SK-N-SH treated with all-trans-retinoic acid at 6 μM for 48 hours (cell line): ENCODE measurements around the gene ISYNA1.
A peak's percentile ranks its signal among the peaks of the same experiment; 100 is the strongest.

Experiments used
- ATAC-seq: fragments of 200-7000 bp; cut with Tn5 transposase; 3 replicates; pipeline ENCODE4 v1.9.1; 2020; ENCODE audit warnings: mild to moderate bottlenecking, moderate library complexity
- ARNTL ChIP-seq: fragments of 450-650 bp; formaldehyde crosslinking; IDR thresholded peaks from 2 replicates; pipeline ENCODE4 v1.5.0; 2020; ENCODE audit warnings: low read depth, mild to moderate bottlenecking, moderate library complexity, borderline replicate concordance
- BACH2 ChIP-seq: fragments of 250-450 bp; sonication (Bioruptor Pico); IDR thresholded peaks from 2 replicates; pipeline ENCODE4 v1.9.0; 2021; ENCODE audit warnings: mild to moderate bottlenecking, borderline replicate concordance
- CSDC2 ChIP-seq: fragments of 250-450 bp; sonication (Bioruptor Pico); IDR thresholded peaks from 2 replicates; pipeline ENCODE4 v1.5.0; 2020; ENCODE audit warnings: mild to moderate bottlenecking, moderate library complexity
- CSRNP3 ChIP-seq: fragments of 250-450 bp; sonication (Bioruptor Pico); IDR thresholded peaks from 2 replicates; pipeline ENCODE4 v1.5.1; 2021; ENCODE audit warnings: mild to moderate bottlenecking, moderate library complexity
- ESRRG ChIP-seq: fragments of 250-450 bp; sonication (Bioruptor Pico); IDR thresholded peaks from 2 replicates; pipeline ENCODE4 v1.6.1; 2021; ENCODE audit warnings: mild to moderate bottlenecking
- GLIS3 ChIP-seq: fragments of 250-450 bp; sonication (Bioruptor Pico); IDR thresholded peaks from 2 replicates; pipeline ENCODE4 v1.5.0; 2020; ENCODE audit warnings: mild to moderate bottlenecking, moderate library complexity
- ISL1 ChIP-seq: fragments of 250-450 bp; sonication (Bioruptor Pico); IDR thresholded peaks from 2 replicates; pipeline ENCODE4 v2.1.2; 2022; ENCODE audit warnings: mild to moderate bottlenecking, moderate library complexity
- OSR1 ChIP-seq: fragments of 250-450 bp; sonication (Bioruptor Pico); IDR thresholded peaks from 2 replicates; pipeline ENCODE4 v1.8.0; 2022; ENCODE audit warnings: moderate library complexity, mild to moderate bottlenecking, inconsistent platforms
- TCF4 ChIP-seq: fragments of 250-450 bp; sonication (Bioruptor Pico); IDR thresholded peaks from 2 replicates; pipeline ENCODE4 v1.8.0; 2021; ENCODE audit warnings: mild to moderate bottlenecking, moderate library complexity, borderline replicate concordance
- ZC3H10 ChIP-seq: fragments of 250-450 bp; sonication (Bioruptor Pico); IDR thresholded peaks from 2 replicates; pipeline ENCODE4 v1.5.1; 2021; ENCODE audit warnings: mild to moderate bottlenecking, moderate library complexity
- ZFP3 ChIP-seq: fragments of 250-450 bp; sonication (Bioruptor Pico); IDR thresholded peaks from 2 replicates; pipeline ENCODE4 v1.5.0; 2020; ENCODE audit warnings: mild to moderate bottlenecking, moderate library complexity
- ZFP30 ChIP-seq: fragments of 450-650 bp; formaldehyde crosslinking; IDR thresholded peaks from 2 replicates; pipeline ENCODE4 v1.5.0; 2022; ENCODE audit warnings: mild to moderate bottlenecking, moderate library complexity
- ZNF565 ChIP-seq: fragments of 450-650 bp; formaldehyde crosslinking; conservative IDR thresholded peaks from 2 replicates; pipeline ENCODE4 v1.5.0; 2020; ENCODE audit warnings: low read depth, mild to moderate bottlenecking, moderate library complexity
- ZNF70 ChIP-seq: fragments of 450-650 bp; formaldehyde crosslinking; IDR thresholded peaks from 2 replicates; pipeline ENCODE4 v1.5.0; 2020; ENCODE audit warnings: mild to moderate bottlenecking, moderate library complexity
- ZNF8 ChIP-seq: fragments of 450-650 bp; formaldehyde crosslinking; IDR thresholded peaks from 2 replicates; pipeline ENCODE4 v1.5.0; 2020; ENCODE audit warnings: mild to moderate bottlenecking, moderate library complexity
- TF ChIP-seq, protein P1 (sequence below): fragments of 250-450 bp; sonication (Bioruptor Pico); IDR thresholded peaks from 2 replicates; pipeline ENCODE4 v1.8.0; 2021; ENCODE audit warnings: low read depth, mild to moderate bottlenecking, moderate library complexity, borderline replicate concordance
- TF ChIP-seq, protein P2 (sequence below): fragments of 250-450 bp; sonication (Bioruptor Pico); IDR thresholded peaks from 2 replicates; pipeline ENCODE4 v1.5.0; 2020; ENCODE audit warnings: mild to moderate bottlenecking, moderate library complexity
- TF ChIP-seq, protein P3 (sequence below): fragments of 250-450 bp; sonication (Bioruptor Pico); IDR thresholded peaks from 2 replicates; pipeline ENCODE4 v1.5.1; 2020; ENCODE audit warnings: low read depth, mild to moderate bottlenecking, moderate library complexity

The ISYNA1 gene

DNA sequence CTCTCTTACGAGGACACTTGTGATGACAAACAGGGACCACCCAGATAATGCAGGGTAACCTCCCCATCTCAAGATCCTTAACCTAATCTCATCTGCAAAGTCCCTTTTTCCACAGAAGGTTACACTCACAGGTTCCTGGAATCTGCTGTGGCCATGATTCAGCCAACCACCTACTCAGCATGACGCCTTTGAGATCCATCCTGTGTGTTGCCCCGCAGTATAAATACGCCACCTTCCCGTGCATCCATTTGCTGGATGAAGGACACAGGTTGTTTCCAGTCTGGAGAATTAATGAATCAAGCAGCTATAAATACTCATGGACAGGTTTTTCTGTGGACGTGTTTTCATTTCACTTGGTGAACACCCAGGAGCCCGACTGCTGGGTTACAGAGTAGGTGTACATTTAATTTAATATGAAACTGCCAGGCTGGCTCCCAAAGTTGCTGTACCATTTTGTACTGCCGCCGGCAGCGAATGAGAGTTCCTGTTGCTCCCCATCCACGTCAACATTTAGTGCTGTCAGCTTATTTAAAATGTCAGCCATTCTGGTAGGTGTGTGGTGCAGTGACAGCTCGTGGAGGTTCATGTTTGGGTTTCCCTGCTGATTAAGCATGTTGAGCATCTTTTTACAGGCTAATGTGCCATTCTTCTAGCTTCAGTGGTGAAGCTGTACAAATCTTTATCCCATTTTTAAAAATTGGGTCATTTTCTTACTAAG lies 43.7 kb upstream of the ISYNA1 start:
- no peak for TF ChIP-seq ZNF8 (CRISPR knock-in tag)
- TF ChIP-seq CSRNP3, result no peak
- no peak for TF ChIP-seq ESRRG (CRISPR knock-in tag)
- TF ChIP-seq BACH2 (CRISPR knock-in tag), result no peak
- TF ChIP-seq ISL1 (CRISPR knock-in tag), result no peak
- no peak for TF ChIP-seq GLIS3 (CRISPR knock-in tag)
- TF ChIP-seq ZFP3 (CRISPR knock-in tag), result no peak
- ATAC-seq, result no peak

- peak; percentile 54 for ATAC-seq
- no peak for TF ChIP-seq BACH2 (CRISPR knock-in tag)
- TF ChIP-seq ZNF565 (CRISPR knock-in tag), result no peak
- TF ChIP-seq ZC3H10 (CRISPR knock-in tag), result no peak
- TF ChIP-seq TCF4 (CRISPR knock-in tag), result no peak
- TF ChIP-seq, protein P1, sequence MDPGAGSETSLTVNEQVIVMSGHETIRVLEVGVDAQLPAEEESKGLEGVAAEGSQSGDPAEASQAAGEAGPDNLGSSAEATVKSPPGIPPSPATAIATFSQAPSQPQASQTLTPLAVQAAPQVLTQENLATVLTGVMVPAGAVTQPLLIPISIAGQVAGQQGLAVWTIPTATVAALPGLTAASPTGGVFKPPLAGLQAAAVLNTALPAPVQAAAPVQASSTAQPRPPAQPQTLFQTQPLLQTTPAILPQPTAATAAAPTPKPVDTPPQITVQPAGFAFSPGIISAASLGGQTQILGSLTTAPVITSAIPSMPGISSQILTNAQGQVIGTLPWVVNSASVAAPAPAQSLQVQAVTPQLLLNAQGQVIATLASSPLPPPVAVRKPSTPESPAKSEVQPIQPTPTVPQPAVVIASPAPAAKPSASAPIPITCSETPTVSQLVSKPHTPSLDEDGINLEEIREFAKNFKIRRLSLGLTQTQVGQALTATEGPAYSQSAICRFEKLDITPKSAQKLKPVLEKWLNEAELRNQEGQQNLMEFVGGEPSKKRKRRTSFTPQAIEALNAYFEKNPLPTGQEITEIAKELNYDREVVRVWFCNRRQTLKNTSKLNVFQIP (CRISPR knock-in tag), result no peak
- TF ChIP-seq ISL1 (CRISPR knock-in tag), result no peak
- TF ChIP-seq ARNTL, result no peak
- TF ChIP-seq, protein P2, sequence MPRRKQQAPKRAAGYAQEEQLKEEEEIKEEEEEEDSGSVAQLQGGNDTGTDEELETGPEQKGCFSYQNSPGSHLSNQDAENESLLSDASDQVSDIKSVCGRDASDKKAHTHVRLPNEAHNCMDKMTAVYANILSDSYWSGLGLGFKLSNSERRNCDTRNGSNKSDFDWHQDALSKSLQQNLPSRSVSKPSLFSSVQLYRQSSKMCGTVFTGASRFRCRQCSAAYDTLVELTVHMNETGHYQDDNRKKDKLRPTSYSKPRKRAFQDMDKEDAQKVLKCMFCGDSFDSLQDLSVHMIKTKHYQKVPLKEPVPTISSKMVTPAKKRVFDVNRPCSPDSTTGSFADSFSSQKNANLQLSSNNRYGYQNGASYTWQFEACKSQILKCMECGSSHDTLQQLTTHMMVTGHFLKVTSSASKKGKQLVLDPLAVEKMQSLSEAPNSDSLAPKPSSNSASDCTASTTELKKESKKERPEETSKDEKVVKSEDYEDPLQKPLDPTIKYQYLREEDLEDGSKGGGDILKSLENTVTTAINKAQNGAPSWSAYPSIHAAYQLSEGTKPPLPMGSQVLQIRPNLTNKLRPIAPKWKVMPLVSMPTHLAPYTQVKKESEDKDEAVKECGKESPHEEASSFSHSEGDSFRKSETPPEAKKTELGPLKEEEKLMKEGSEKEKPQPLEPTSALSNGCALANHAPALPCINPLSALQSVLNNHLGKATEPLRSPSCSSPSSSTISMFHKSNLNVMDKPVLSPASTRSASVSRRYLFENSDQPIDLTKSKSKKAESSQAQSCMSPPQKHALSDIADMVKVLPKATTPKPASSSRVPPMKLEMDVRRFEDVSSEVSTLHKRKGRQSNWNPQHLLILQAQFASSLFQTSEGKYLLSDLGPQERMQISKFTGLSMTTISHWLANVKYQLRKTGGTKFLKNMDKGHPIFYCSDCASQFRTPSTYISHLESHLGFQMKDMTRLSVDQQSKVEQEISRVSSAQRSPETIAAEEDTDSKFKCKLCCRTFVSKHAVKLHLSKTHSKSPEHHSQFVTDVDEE (CRISPR knock-in tag), result no peak
- TF ChIP-seq ZFP30, result no peak
- TF ChIP-seq ESRRG (CRISPR knock-in tag), result no peak
These were observed 42.2 kb upstream of the ISYNA1 start for GRCh38 chr19:18480006-18480691.

GRCh38 chr19:18478545-18479311 lies 40.8 kb upstream of the ISYNA1 start:
- ATAC-seq, result peak; percentile 62
- 0 out of 2 replicates have a peak, but pooled peaks have one; percentile 30 for TF ChIP-seq ZFP3 (CRISPR knock-in tag)
- TF ChIP-seq OSR1 (CRISPR knock-in tag), result 0 out of 2 replicates have a peak, but pooled peaks have one; percentile 19
- TF ChIP-seq, protein P3, sequence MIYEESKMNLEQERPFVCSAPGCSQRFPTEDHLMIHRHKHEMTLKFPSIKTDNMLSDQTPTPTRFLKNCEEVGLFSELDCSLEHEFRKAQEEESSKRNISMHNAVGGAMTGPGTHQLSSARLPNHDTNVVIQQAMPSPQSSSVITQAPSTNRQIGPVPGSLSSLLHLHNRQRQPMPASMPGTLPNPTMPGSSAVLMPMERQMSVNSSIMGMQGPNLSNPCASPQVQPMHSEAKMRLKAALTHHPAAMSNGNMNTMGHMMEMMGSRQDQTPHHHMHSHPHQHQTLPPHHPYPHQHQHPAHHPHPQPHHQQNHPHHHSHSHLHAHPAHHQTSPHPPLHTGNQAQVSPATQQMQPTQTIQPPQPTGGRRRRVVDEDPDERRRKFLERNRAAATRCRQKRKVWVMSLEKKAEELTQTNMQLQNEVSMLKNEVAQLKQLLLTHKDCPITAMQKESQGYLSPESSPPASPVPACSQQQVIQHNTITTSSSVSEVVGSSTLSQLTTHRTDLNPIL (CRISPR knock-in tag), result no peak
- 0 out of 2 replicates have a peak, but pooled peaks have one; percentile 26 for TF ChIP-seq CSDC2
- no peak for TF ChIP-seq ZNF70 (CRISPR knock-in tag)

DNA sequence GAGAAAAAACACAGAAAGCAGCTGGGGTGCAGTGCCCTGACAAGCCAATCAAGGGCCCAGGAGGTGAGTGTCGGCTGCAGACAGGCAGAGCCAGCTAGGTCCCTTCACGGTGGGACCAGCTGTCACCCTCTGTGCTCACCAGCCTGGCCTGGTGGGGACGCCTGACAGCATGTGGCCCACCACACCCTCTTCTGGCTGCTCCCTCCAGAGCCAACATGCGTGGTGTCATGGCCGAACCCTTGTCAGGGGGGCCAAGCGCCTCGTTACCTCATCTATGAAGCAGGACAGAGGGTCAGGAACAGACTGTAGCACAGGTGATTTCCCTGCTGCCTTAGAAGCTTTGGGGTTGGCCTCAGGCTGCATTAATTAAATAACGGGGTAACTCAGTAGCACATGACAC lies 40.0 kb upstream of the ISYNA1 start:
- no peak for TF ChIP-seq ISL1 (CRISPR knock-in tag)
- no peak for ATAC-seq
